NCI-H2081 (cell line): ENCODE measurements around the gene CLPTM1L.

Source experiments
- DNase-seq, 2 experiments: peaks; one replicate each; lab custom pipeline; 2025; lab: John Stamatoyannopoulos, UW

CLPTM1L gene

GRCh38 chr5:1274471-1274870, 70.4 kb downstream of the CLPTM1L start:
- no peak for DNase-seq

- no peak for DNase-seq
Measured at GRCh38 chr5:1273745-1274144, 71.2 kb downstream of the CLPTM1L start.

- no peak for DNase-seq
Measured at GRCh38 chr5:1272201-1272600, 72.7 kb downstream of the CLPTM1L start.

GRCh38 chr5:1270933-1271914, 73.7 kb downstream of the CLPTM1L start:
- DNase-seq: no peak

- DNase-seq: no peak
Measured at GRCh38 chr5:1270426-1270825, 74.5 kb downstream of the CLPTM1L start.

- DNase-seq: no peak
Measured at GRCh38 chr5:1268666-1269065, 76.2 kb downstream of the CLPTM1L start.

- DNase-seq: no peak
Measured at GRCh38 chr5:1268056-1268455, 76.8 kb downstream of the CLPTM1L start.
